ENCODE data around the gene LDHD.

Gene LDHD

DNA sequence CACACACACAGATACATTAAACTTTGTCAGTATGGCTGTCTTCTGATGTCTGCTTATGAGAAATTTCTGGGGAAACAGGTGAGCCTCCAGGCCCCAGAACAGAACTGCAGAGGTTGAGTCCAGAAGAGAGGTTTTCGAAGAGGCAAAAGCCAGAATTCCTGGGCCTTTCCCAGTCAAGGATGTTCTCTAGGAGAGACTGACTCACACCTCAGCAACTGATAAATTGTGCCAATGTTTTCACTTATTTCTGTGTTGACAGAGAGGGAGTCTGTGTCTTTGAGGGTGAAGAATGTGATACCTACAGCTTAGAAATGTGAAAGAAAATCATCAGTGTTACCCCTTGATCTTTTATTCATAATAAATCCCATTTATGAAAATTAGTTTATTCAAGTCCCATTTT lies 30.3 kb downstream of the LDHD start:
- Histone ChIP-seq H3K9me3 (no peaks in the 10 kb centered on the region), H3K4me1 (peaks cover 0 to 8% (median 0%) of the 10 kb centered on the region in 4 donors), H3K4me3 (no peak overlapping the region), H3K36me3 (no peaks in the 10 kb centered on the region), H3K27ac (no peak overlapping the region), H3K27me3 (no peaks in the 10 kb centered on the region)
- intact Hi-C loops (cut with DNase I; ENCODE audit: low total_unique reads), result no loop called here
- no peak for DNase-seq
- TF ChIP-seq, protein P1, sequence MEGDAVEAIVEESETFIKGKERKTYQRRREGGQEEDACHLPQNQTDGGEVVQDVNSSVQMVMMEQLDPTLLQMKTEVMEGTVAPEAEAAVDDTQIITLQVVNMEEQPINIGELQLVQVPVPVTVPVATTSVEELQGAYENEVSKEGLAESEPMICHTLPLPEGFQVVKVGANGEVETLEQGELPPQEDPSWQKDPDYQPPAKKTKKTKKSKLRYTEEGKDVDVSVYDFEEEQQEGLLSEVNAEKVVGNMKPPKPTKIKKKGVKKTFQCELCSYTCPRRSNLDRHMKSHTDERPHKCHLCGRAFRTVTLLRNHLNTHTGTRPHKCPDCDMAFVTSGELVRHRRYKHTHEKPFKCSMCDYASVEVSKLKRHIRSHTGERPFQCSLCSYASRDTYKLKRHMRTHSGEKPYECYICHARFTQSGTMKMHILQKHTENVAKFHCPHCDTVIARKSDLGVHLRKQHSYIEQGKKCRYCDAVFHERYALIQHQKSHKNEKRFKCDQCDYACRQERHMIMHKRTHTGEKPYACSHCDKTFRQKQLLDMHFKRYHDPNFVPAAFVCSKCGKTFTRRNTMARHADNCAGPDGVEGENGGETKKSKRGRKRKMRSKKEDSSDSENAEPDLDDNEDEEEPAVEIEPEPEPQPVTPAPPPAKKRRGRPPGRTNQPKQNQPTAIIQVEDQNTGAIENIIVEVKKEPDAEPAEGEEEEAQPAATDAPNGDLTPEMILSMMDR (IDR thresholded peaks at IDR 0.05), result no peak

DNA sequence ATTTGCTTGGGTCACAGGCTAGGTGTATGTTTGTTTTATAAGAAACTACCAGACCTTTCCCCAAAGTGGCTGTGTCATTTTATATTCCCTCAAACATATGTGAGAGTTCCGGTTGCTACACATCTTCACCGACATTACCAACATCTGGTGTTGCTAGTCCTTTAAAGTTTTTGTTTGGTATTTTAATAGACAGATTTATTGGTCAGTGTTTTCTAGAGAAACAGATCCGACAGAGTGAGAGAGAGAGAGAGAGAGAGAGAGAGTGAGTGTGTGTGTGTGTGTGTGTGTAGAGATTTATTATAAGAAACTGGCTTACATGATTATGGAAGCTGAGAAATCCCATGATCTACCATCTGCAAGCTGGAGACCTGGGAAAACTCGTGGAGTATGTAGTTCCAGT lies 31.0 kb downstream of the LDHD start:
- no peak overlapping the region for H3K4me3 ChIP-seq
- H3K4me1 ChIP-seq, result peaks cover 0 to 8% (median 0%) of the 10 kb centered on the region in 4 donors
- TF ChIP-seq, protein P1 (IDR thresholded peaks at IDR 0.05), result no peak
- intact Hi-C loops (cut with DNase I; ENCODE audit: low total_unique reads), result no loop called here
- no peak for DNase-seq
- H3K36me3 ChIP-seq, result no peaks in the 10 kb centered on the region
- no peaks in the 10 kb centered on the region for H3K27me3 ChIP-seq
- no peaks in the 10 kb centered on the region for H3K9me3 ChIP-seq
- H3K27ac ChIP-seq, result no peak overlapping the region

DNA sequence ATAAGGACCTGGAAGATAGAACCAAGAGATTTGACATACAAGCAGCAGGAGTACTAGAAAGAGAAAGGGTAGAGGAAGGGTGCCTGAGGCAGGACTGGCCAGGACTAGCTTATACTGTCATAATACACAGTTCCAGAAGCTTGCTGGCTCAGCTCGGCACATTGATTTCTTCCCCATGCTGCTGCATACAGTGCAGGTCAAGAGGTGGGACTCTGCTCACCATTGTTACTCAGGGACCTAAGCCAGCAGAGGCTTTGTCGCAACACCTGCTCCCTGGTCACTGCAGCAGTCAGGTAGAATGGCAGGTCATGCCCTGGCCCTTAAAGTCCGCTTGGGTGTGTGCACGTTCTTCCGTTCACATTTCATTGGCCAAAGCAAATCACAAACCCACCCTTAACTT lies 32.8 kb downstream of the LDHD start:
- Histone ChIP-seq H3K4me1 (peaks cover 0 to 8% (median 3%) of the 10 kb centered on the region in 4 donors), H3K27me3 (no peaks in the 10 kb centered on the region), H3K4me3 (no peak overlapping the region)

DNA sequence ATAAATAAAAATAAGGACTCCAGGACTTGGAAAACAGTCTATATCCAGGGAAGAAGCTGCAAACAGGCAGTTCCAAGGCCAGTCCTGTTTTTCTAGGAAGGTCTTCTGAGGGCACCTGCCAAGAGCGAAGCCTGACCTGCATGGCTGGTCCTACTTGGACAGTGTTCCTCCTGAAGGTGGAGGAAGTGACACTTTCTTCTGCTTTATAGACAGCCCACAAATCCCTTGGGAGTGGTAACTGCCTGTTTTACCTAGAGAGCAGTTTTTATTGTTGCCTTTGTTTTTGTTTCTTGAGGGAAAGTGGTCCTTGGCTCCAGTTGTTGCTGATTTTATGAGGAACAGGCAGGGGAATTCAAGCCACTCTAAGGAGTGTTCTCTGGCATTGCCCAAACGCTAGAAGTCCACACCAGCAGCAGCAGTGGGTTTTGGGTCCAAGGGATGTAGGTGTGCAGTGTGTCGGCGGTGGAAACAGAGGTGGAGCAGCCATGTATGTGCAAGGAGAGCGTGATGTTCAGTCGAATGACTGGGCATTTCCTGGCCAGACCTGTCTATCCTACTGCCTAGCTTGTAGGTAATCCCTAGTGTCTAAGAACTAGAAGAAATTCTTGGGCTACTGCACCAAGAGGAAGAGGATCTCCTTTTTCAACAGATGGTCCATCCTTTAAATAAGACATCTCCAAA lies 35.3 kb downstream of the LDHD start:
- no peaks in the 10 kb centered on the region for H3K27me3 ChIP-seq
- intact Hi-C loops (cut with DNase I; ENCODE audit: low total_unique reads), result no loop called here
- no peak for DNase-seq
- H3K27ac ChIP-seq, result no peak overlapping the region
- H3K4me1 ChIP-seq, result peaks cover 0 to 7% (median 2%) of the 10 kb centered on the region in 4 donors
- no peaks in the 10 kb centered on the region for H3K9me3 ChIP-seq
- no peak overlapping the region for H3K4me3 ChIP-seq
- TF ChIP-seq, protein P1 (IDR thresholded peaks at IDR 0.05), result no peak
- H3K36me3 ChIP-seq, result no peaks in the 10 kb centered on the region

More for the DNA sequence above, 32.8 kb downstream of the LDHD start:
- TF ChIP-seq, protein P1 (IDR thresholded peaks at IDR 0.05), result no peak
- no peak for DNase-seq
- Histone ChIP-seq H3K36me3 (no peaks in the 10 kb centered on the region), H3K27ac (no peak overlapping the region), H3K9me3 (no peaks in the 10 kb centered on the region)
- intact Hi-C loops (cut with DNase I; ENCODE audit: low total_unique reads), result no loop called here

DNA sequence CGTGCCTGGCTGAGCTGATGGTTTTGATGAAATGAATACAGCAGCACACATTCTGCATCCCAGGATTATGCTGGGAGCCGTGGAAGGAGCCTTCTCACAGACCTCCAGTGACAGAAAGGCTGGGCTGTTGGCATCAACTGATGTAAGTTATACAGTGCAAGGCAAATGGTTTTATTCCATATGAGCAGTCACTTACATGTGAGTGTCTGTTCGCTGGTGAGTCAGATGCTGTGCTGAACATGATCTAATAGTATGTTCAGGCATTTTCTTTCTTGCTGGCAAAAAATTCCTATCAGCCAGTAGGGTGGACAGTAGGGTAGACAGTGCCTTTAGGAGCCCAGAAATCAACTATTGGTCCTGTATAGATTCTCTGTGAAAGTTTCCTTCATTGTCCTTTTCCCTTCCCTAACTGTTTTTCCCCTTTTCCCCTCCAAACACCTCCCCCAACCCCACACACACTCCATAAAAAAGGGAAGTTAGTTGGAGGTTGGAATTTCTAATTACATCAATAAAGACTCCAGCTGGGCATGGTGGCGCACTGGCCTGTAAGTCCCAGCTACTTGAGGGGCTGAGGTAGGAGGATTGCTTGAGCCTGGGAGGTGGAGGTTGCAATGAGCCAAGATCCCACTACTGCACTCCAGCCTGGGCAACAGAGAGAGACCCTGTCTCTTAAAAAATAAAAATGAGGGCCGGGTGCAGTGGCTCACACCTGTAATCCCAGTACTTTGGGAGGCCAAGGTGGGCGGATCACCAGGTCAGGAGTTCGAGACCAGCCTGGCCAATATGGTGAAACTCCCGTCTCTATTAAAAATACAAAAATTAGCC lies 36.2 kb downstream of the LDHD start:
- peaks cover 0 to 7% (median 2%) of the 10 kb centered on the region in 4 donors for H3K4me1 ChIP-seq
- no peaks in the 10 kb centered on the region for H3K36me3 ChIP-seq
- no peak for DNase-seq
- intact Hi-C loops (cut with DNase I; ENCODE audit: low total_unique reads), result no loop called here
- H3K27me3 ChIP-seq, result no peaks in the 10 kb centered on the region
- no peaks in the 10 kb centered on the region for H3K9me3 ChIP-seq
- TF ChIP-seq, protein P1 (IDR thresholded peaks at IDR 0.05), result no peak
- no peak overlapping the region for H3K4me3 ChIP-seq
- no peak overlapping the region for H3K27ac ChIP-seq

Measured in tibial artery (tissue), 4 donors.